Prostate gland (tissue), 2 donors: ENCODE data around the gene RBM39.

Experiments used
- CTCF ChIP-seq, 4 experiments: fragments of 200-600 bp in 2 of 4; fragments of 450-650 bp in 2 of 4; sonication (generic) in 2 of 4; IDR thresholded peaks; 1 replicate in 3 of 4; 2 replicates in 1 of 4; pipeline ENCODE4 v1.5.1; 2016 to 2019; ENCODE audit warnings: antibody characterized with exemption in 4 of 4, mild to moderate bottlenecking in 2 of 4, moderate library complexity in 2 of 4
- POLR2A ChIP-seq: fragments of 450-650 bp; IDR thresholded peaks from one replicate; pipeline ENCODE4 v1.6.1; 2016; ENCODE audit warnings: antibody characterized with exemption, mild to moderate bottlenecking

GRCh38 chr20:35702824-35703695 is 39.0 kb downstream of the RBM39 start:
- TF ChIP-seq POLR2A (no peak), CTCF (IDR thresholded peaks at IDR 0.05) (no peak)
